GM23338 (cell line): ENCODE data around the gene CCDC12. TPM values are rescaled to one million over a fixed set of nuclear protein-coding genes. Genes with fewer than 3 reads are reported as not detected.

Experiments used
- ATAC-seq: fragments of 200-7000 bp; cut with Tn5 transposase; 3 replicates; pipeline ENCODE4 v1.9.1; 2020
- DNase-seq: peaks from one replicate; pipeline ENCODE4 v3.0.0-alpha.2; 2015; ENCODE audit warnings: low spot score
- H2AFZ ChIP-seq: fragments of 200-600 bp; sonication (generic); 2 replicates; pipeline ENCODE4 v1.8.0; 2016; ENCODE audit warnings: antibody characterized with exemption, mild to moderate bottlenecking, moderate library complexity
- H3F3A ChIP-seq: fragments of 200-600 bp; sonication (generic); replicated peaks from 2 replicates; pipeline ENCODE4 v1.8.0; 2017; ENCODE audit warnings: antibody characterized with exemption, mixed run types, low read depth
- H3K27ac ChIP-seq: fragments of 200-600 bp; sonication (generic); 2 replicates; pipeline ENCODE4 v1.6.1; 2016; ENCODE audit warnings: low read depth
- H3K27me3 ChIP-seq: fragments of 200-600 bp; sonication (generic); 2 replicates; pipeline ENCODE4 v1.8.0; 2016; ENCODE audit warnings: mild to moderate bottlenecking, mixed run types, moderate library complexity; ENCODE audit not compliant: insufficient read depth
- H3K36me3 ChIP-seq: fragments of 200-600 bp; sonication (generic); 2 replicates; pipeline ENCODE4 v1.8.0; 2016; ENCODE audit warnings: mild to moderate bottlenecking; ENCODE audit not compliant: insufficient read depth
- H3K4me1 ChIP-seq: fragments of 200-600 bp; sonication (generic); 2 replicates; pipeline ENCODE4 v1.8.0; 2016; ENCODE audit warnings: mild to moderate bottlenecking, moderate library complexity; ENCODE audit not compliant: insufficient read depth
- H3K4me2 ChIP-seq: fragments of 200-600 bp; sonication (generic); 2 replicates; pipeline ENCODE4 v1.7.1; 2017; ENCODE audit warnings: mixed run types
- H3K4me3 ChIP-seq: fragments of 200-600 bp; sonication (generic); 2 replicates; pipeline ENCODE4 v1.6.1; 2016; ENCODE audit warnings: mixed run types
- H3K79me2 ChIP-seq: fragments of 200-600 bp; sonication (generic); replicated peaks from 2 replicates; pipeline ENCODE4 v1.8.0; 2017; ENCODE audit warnings: mild to moderate bottlenecking; ENCODE audit not compliant: insufficient read depth
- H3K9me2 ChIP-seq: fragments of 200-600 bp; sonication (generic); 2 replicates; pipeline ENCODE4 v1.8.0; 2017; ENCODE audit not compliant: insufficient read depth
- H4K20me1 ChIP-seq: fragments of 200-600 bp; sonication (generic); replicated peaks from 2 replicates; pipeline ENCODE4 v1.8.0; 2017; ENCODE audit warnings: mild to moderate bottlenecking; ENCODE audit not compliant: insufficient read depth
- H3K27ac Mint-ChIP-seq: 2 replicates; pipeline ENCODE4 v1.8.0; 2020; ENCODE audit warnings: inconsistent platforms, mild to moderate bottlenecking, moderate library complexity, mixed read lengths
- H3K27me3 Mint-ChIP-seq: 3 replicates; pipeline ENCODE4 v1.8.0; 2022; ENCODE audit warnings: low read depth, mild to moderate bottlenecking, moderate library complexity, mixed read lengths, inconsistent platforms; ENCODE audit not compliant: insufficient read depth, poor library complexity
- H3K36me3 Mint-ChIP-seq: 3 replicates; pipeline ENCODE4 v1.8.0; 2021; ENCODE audit warnings: low read depth, mild to moderate bottlenecking, inconsistent platforms, moderate library complexity, mixed read lengths
- H3K4me1 Mint-ChIP-seq: 3 replicates; pipeline ENCODE4 v1.8.0; 2020; ENCODE audit warnings: mild to moderate bottlenecking, inconsistent platforms, mixed read lengths
- H3K4me3 Mint-ChIP-seq: 3 replicates; pipeline ENCODE4 v1.8.0; 2021; ENCODE audit warnings: moderate library complexity, mild to moderate bottlenecking, inconsistent platforms, mixed read lengths
- H3K9me3 Mint-ChIP-seq: 3 replicates; pipeline ENCODE4 v1.8.0; 2020; ENCODE audit warnings: moderate library complexity, mild to moderate bottlenecking, inconsistent platforms, mixed read lengths
- CREB1 ChIP-seq: fragments of 250-450 bp; sonication (Bioruptor Pico); IDR thresholded peaks from 2 replicates; pipeline ENCODE4 v1.5.0; 2020; ENCODE audit warnings: low read depth, mild to moderate bottlenecking, moderate library complexity
- EZH2 ChIP-seq: fragments of 200-600 bp; sonication (generic); IDR thresholded peaks from one replicate; pipeline ENCODE4 v1.8.0; 2017; ENCODE audit warnings: antibody characterized with exemption, mild to moderate bottlenecking, low read depth; ENCODE audit not compliant: unreplicated experiment
- NANOG ChIP-seq: IDR thresholded peaks from 2 replicates; pipeline ENCODE4 v1.6.1; 2016; ENCODE audit warnings: antibody characterized with exemption, borderline replicate concordance
- POLR2AphosphoS5 ChIP-seq: IDR thresholded peaks from 2 replicates; pipeline ENCODE4 v1.6.1; 2016; ENCODE audit warnings: antibody characterized with exemption, low read depth
- STAT1 ChIP-seq: IDR thresholded peaks from one replicate; pipeline ENCODE4 v1.6.1; 2016; ENCODE audit warnings: antibody characterized with exemption; ENCODE audit not compliant: unreplicated experiment
- ZNF331 ChIP-seq: fragments of 250-450 bp; sonication (Bioruptor Pico); IDR thresholded peaks from 2 replicates; pipeline ENCODE4 v1.5.0; 2020; ENCODE audit warnings: low read depth, mild to moderate bottlenecking, moderate library complexity
- polyA plus RNA-seq: library from polyadenylated mRNA; unstranded; fragments of >200 nt; fragmentation: Nextera tagmentation; extraction: Ambion mirVana; gene quantifications from 2 replicates; pipeline ENCODE4 v1.2.1, GENCODE V29; 2016
- total RNA-seq: library from RNA; depleted of rRNA; stranded (reverse); fragments of >200 nt; shearing (Covaris generic); gene quantifications from 2 replicates; pipeline ENCODE4 v1.2.3, GENCODE V29; 2014
- TF ChIP-seq, protein P1 (sequence below): IDR thresholded peaks from 2 replicates; pipeline ENCODE4 v1.6.1; 2016; ENCODE audit warnings: antibody characterized with exemption
- TF ChIP-seq, protein P2 (sequence below): fragments of 250-450 bp; sonication (Bioruptor Pico); IDR thresholded peaks from 2 replicates; pipeline ENCODE4 v1.5.0; 2020; ENCODE audit warnings: mild to moderate bottlenecking, moderate library complexity
- TF ChIP-seq, protein P3 (sequence below), 2 experiments: fragments of 200-600 bp in 1 of 2; sonication (generic) in 1 of 2; conservative IDR thresholded peaks; 2 replicates each; pipeline versions ENCODE4 v1.5.1 to v1.6.1; 2016 to 2017; ENCODE audit warnings: antibody characterized with exemption in 2 of 2, low read depth in 2 of 2, mild to moderate bottlenecking in 2 of 2, moderate library complexity in 1 of 2

The CCDC12 gene
- total and polyA plus RNA-seq, 2 experiments from 2014 or later = 42.9 to 133 TPM

DNA sequence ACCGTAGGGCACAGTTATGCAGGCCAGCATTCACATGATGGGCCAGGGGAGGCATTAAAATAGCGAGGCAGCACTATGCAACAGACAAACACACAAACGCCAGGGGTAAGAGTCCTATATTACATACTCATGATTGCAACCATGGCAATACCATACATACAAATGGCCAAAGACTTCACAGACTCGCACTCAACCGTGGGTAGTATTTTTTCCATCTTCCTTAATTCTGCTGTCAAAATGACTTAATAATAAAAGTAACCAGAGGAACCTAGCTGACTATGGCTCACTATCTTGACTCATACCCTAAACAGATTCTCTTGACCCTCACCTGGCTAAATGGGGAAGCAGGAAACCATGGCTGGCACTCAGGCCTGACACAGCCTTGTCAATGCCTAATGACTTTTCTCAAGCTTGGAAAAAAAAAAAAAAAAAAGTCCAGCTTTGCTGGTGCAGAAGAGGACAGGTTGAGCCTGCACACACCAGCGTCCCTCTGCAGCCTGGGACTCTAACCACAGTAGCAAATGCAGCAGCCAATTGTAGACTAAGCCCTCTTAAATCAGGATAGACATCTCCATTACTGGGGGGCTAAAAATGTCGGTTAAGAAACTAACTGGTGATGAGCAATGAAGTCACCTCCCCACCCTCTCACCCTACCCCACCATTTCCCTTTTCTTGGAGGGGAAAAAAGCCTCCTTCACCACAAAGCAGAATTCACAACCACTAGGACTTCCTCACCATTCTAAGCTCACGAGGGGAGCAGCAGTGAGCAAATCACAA, 23.1 kb downstream of the CCDC12 start:
- no peak overlapping the region for H3K4me3 Mint-ChIP-seq
- no peak overlapping the region for H3K27ac ChIP-seq

DNA sequence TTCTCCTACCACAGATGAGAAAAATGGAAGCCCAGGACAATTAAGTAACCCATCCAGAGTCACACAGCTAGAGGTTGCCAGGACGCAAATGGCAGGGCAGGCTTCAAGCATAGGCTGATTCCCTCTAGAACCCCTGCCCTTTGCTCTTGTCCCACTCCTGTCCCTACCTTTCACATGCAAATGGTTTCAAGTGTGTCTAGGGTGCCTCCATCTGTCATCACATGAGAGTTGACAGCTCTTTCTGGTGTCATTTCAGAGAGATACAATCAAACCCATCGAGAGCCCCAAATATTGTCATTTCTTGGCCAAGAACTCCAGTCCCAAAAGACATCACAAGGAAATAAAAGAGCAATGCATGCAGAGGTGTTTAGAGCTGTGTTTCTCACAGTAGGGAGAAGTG, 23.7 kb downstream of the CCDC12 start:
- Mint-ChIP-seq H3K4me1 (peaks cover 46% of the 10 kb centered on the region), H3K9me3 (no peaks in the 10 kb centered on the region; the same call in 2 of the 3 replicates), H3K27me3 (peaks cover 6% of the 10 kb centered on the region), H3K36me3 (peaks cover 5% of the 10 kb centered on the region; the same call in 2 of the 3 replicates), H3K4me3 (no peak overlapping the region), H3K27ac (no peak overlapping the region)
- TF ChIP-seq, protein P1, sequence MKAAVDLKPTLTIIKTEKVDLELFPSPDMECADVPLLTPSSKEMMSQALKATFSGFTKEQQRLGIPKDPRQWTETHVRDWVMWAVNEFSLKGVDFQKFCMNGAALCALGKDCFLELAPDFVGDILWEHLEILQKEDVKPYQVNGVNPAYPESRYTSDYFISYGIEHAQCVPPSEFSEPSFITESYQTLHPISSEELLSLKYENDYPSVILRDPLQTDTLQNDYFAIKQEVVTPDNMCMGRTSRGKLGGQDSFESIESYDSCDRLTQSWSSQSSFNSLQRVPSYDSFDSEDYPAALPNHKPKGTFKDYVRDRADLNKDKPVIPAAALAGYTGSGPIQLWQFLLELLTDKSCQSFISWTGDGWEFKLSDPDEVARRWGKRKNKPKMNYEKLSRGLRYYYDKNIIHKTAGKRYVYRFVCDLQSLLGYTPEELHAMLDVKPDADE = no peak
- no peak for TF ChIP-seq NANOG
- TF ChIP-seq, protein P2, sequence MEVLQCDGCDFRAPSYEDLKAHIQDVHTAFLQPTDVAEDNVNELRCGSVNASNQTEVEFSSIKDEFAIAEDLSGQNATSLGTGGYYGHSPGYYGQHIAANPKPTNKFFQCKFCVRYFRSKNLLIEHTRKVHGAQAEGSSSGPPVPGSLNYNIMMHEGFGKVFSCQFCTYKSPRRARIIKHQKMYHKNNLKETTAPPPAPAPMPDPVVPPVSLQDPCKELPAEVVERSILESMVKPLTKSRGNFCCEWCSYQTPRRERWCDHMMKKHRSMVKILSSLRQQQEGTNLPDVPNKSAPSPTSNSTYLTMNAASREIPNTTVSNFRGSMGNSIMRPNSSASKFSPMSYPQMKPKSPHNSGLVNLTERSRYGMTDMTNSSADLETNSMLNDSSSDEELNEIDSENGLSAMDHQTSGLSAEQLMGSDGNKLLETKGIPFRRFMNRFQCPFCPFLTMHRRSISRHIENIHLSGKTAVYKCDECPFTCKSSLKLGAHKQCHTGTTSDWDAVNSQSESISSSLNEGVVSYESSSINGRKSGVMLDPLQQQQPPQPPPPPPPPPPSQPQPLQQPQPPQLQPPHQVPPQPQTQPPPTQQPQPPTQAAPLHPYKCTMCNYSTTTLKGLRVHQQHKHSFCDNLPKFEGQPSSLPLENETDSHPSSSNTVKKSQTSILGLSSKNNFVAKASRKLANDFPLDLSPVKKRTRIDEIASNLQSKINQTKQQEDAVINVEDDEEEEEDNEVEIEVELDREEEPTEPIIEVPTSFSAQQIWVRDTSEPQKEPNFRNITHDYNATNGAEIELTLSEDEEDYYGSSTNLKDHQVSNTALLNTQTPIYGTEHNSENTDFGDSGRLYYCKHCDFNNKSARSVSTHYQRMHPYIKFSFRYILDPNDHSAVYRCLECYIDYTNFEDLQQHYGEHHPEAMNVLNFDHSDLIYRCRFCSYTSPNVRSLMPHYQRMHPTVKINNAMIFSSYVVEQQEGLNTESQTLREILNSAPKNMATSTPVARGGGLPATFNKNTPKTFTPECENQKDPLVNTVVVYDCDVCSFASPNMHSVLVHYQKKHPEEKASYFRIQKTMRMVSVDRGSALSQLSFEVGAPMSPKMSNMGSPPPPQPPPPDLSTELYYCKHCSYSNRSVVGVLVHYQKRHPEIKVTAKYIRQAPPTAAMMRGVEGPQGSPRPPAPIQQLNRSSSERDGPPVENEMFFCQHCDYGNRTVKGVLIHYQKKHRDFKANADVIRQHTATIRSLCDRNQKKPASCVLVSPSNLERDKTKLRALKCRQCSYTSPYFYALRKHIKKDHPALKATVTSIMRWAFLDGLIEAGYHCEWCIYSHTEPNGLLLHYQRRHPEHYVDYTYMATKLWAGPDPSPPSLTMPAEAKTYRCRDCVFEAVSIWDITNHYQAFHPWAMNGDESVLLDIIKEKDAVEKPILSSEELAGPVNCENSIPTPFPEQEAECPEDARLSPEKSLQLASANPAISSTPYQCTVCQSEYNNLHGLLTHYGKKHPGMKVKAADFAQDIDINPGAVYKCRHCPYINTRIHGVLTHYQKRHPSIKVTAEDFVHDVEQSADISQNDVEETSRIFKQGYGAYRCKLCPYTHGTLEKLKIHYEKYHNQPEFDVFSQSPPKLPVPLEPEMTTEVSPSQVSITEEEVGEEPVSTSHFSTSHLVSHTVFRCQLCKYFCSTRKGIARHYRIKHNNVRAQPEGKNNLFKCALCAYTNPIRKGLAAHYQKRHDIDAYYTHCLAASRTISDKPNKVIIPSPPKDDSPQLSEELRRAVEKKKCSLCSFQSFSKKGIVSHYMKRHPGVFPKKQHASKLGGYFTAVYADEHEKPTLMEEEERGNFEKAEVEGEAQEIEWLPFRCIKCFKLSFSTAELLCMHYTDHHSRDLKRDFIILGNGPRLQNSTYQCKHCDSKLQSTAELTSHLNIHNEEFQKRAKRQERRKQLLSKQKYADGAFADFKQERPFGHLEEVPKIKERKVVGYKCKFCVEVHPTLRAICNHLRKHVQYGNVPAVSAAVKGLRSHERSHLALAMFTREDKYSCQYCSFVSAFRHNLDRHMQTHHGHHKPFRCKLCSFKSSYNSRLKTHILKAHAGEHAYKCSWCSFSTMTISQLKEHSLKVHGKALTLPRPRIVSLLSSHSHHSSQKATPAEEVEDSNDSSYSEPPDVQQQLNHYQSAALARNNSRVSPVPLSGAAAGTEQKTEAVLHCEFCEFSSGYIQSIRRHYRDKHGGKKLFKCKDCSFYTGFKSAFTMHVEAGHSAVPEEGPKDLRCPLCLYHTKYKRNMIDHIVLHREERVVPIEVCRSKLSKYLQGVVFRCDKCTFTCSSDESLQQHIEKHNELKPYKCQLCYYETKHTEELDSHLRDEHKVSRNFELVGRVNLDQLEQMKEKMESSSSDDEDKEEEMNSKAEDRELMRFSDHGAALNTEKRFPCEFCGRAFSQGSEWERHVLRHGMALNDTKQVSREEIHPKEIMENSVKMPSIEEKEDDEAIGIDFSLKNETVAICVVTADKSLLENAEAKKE (CRISPR knock-in tag) = no peak
- TF ChIP-seq, protein P3, sequence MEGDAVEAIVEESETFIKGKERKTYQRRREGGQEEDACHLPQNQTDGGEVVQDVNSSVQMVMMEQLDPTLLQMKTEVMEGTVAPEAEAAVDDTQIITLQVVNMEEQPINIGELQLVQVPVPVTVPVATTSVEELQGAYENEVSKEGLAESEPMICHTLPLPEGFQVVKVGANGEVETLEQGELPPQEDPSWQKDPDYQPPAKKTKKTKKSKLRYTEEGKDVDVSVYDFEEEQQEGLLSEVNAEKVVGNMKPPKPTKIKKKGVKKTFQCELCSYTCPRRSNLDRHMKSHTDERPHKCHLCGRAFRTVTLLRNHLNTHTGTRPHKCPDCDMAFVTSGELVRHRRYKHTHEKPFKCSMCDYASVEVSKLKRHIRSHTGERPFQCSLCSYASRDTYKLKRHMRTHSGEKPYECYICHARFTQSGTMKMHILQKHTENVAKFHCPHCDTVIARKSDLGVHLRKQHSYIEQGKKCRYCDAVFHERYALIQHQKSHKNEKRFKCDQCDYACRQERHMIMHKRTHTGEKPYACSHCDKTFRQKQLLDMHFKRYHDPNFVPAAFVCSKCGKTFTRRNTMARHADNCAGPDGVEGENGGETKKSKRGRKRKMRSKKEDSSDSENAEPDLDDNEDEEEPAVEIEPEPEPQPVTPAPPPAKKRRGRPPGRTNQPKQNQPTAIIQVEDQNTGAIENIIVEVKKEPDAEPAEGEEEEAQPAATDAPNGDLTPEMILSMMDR (conservative IDR thresholded peaks at IDR 0.05; ENCODE audit: low read depth in 2 of 2) = no peak
- no peak for TF ChIP-seq CREB1 (CRISPR knock-in tag)
- TF ChIP-seq EZH2 = no peak
- TF ChIP-seq ZNF331 (CRISPR knock-in tag) = no peak
- no peak for TF ChIP-seq STAT1
- ATAC-seq (no peak; the same call in 2 of the 3 replicates), DNase-seq (no peak)
- H3K27ac ChIP-seq = no peak overlapping the region
- peaks cover 93% of the 10 kb centered on the region for H4K20me1 ChIP-seq
- peaks cover 98% of the 10 kb centered on the region for H3K79me2 ChIP-seq
- peaks cover 4% of the 10 kb centered on the region; the same call in 1 of the 2 replicates for H3K4me1 ChIP-seq
- no peaks in the 10 kb centered on the region for H3K9me2 ChIP-seq
- no peaks in the 10 kb centered on the region for H3K27me3 ChIP-seq
- H3K4me2 ChIP-seq = no peak overlapping the region
- H3K36me3 ChIP-seq = no peaks in the 10 kb centered on the region
- H3F3A ChIP-seq = no peaks in the 10 kb centered on the region
- H3K4me3 ChIP-seq = no peak overlapping the region
- no peak overlapping the region for H2AFZ ChIP-seq

More for the DNA sequence above, 23.1 kb downstream of the CCDC12 start:
- Histone ChIP-seq H3K27me3 (no peaks in the 10 kb centered on the region), H3K4me1 (peaks cover 4% of the 10 kb centered on the region; the same call in 1 of the 2 replicates), H2AFZ (no peak overlapping the region), H3K4me2 (no peak overlapping the region), H3K79me2 (peaks cover 98% of the 10 kb centered on the region), H3K36me3 (no peaks in the 10 kb centered on the region), H3K9me2 (no peaks in the 10 kb centered on the region), H4K20me1 (peaks cover 93% of the 10 kb centered on the region), H3F3A (no peaks in the 10 kb centered on the region), H3K4me3 (no peak overlapping the region)
- Mint-ChIP-seq H3K4me1 (peaks cover 43% of the 10 kb centered on the region), H3K36me3 (peaks cover 2% of the 10 kb centered on the region; the same call in 2 of the 3 replicates), H3K27me3 (peaks cover 6% of the 10 kb centered on the region), H3K9me3 (no peaks in the 10 kb centered on the region; the same call in 2 of the 3 replicates), H3K27ac (peak overlapping the region; percentile 25; the same call in 1 of the 2 replicates)
- DNase-seq (no peak), ATAC-seq (no peak)
- TF ChIP-seq POLR2AphosphoS5 = no peak
- TF ChIP-seq, protein P1 = no peak
